IMR-90 (cell line): ENCODE results near the gene SETDB1. TPM values are rescaled to one million over a fixed set of nuclear protein-coding genes. Genes with fewer than 3 reads are reported as not detected.

ENCODE experiments used
- ATAC-seq: fragments of 200-7000 bp; cut with Tn5 transposase; 2 replicates; pipeline ENCODE4 v1.9.1; 2020; ENCODE audit warnings: low read depth, mild to moderate bottlenecking, moderate library complexity
- BruUV-seq: library from RNA; stranded (reverse); fragments of 400-500 nt; replicated peaks from 2 replicates; lab custom pipeline; 2021; lab: Mats Ljungman, UMichigan
- CTCF ChIA-PET: fragments of 300-600 bp; formaldehyde crosslinking; extraction: SDS; loops from one replicate; lab custom pipeline; 2021; ENCODE audit warnings: antibody characterized with exemption; lab: Yijun Ruan, JAX
- POLR2A ChIA-PET: fragments of 300-600 bp; sonication (Branson Sonifier 250); formaldehyde crosslinking; loops from one replicate; lab custom pipeline; 2022; ENCODE audit warnings: antibody characterized with exemption; ENCODE audit not compliant: unreplicated experiment; lab: Charles Lee
- DNase-seq: peaks from one replicate; pipeline ENCODE4 v3.0.0; 2013
- H2AFZ ChIP-seq: replicated peaks from 2 replicates; pipeline ENCODE3; 2013; ENCODE audit warnings: low read length, mild to moderate bottlenecking; ENCODE audit not compliant: poor library complexity
- H2AK5ac ChIP-seq: 2 replicates; pipeline ENCODE4 v1.6.1; 2013; ENCODE audit warnings: low read depth, low read length, inconsistent platforms
- H2AK9ac ChIP-seq: replicated peaks from 2 replicates; pipeline ENCODE3; 2013; ENCODE audit warnings: mild to moderate bottlenecking, low read depth, low read length, moderate library complexity; ENCODE audit not compliant: poor library complexity
- H2BK120ac ChIP-seq: 2 replicates; pipeline ENCODE4 v1.6.1; 2013; ENCODE audit warnings: low read depth, low read length, inconsistent platforms
- H2BK15ac ChIP-seq: 3 replicates; pipeline ENCODE4 v1.6.1; 2013; ENCODE audit warnings: low read depth, low read length, inconsistent platforms
- H2BK20ac ChIP-seq: 2 replicates; pipeline ENCODE4 v1.6.1; 2013; ENCODE audit warnings: low read depth, mild to moderate bottlenecking, inconsistent platforms, low read length, moderate library complexity
- H2BK5ac ChIP-seq: 2 replicates; pipeline ENCODE4 v1.6.1; 2013; ENCODE audit warnings: mild to moderate bottlenecking, low read depth, low read length, inconsistent platforms; ENCODE audit not compliant: poor library complexity, severe bottlenecking
- H3K14ac ChIP-seq: replicated peaks from 2 replicates; pipeline ENCODE4 v1.6.1; 2013; ENCODE audit warnings: low read depth, low read length, inconsistent platforms
- H3K18ac ChIP-seq: 2 replicates; pipeline ENCODE4 v1.6.1; 2013; ENCODE audit warnings: low read depth, low read length, control low read depth
- H3K23ac ChIP-seq: 2 replicates; pipeline ENCODE4 v1.6.1; 2013; ENCODE audit warnings: low read depth, low read length, inconsistent platforms
- H3K27ac ChIP-seq: 2 replicates; pipeline ENCODE4 v1.5.1; 2013; ENCODE audit warnings: mild to moderate bottlenecking, control low read depth, low read length; ENCODE audit not compliant: insufficient read depth
- H3K27me3 ChIP-seq: 2 replicates; pipeline ENCODE4 v1.6.1; 2013; ENCODE audit warnings: low read length; ENCODE audit not compliant: control insufficient read depth, insufficient read depth
- H3K36me3 ChIP-seq: 2 replicates; pipeline ENCODE4 v1.6.1; 2013; ENCODE audit warnings: low read length, mixed read lengths; ENCODE audit not compliant: control insufficient read depth, insufficient read depth
- H3K4ac ChIP-seq: 2 replicates; pipeline ENCODE4 v1.6.1; 2013; ENCODE audit warnings: low read depth, low read length, inconsistent platforms
- H3K4me1 ChIP-seq: 2 replicates; pipeline ENCODE4 v1.6.1; 2013; ENCODE audit warnings: low read length, mixed read lengths; ENCODE audit not compliant: control insufficient read depth, insufficient read depth
- H3K4me2 ChIP-seq: 2 replicates; pipeline ENCODE4 v1.6.1; 2013; ENCODE audit warnings: low read depth, mild to moderate bottlenecking, control low read depth, low read length, moderate library complexity
- H3K4me3 ChIP-seq: 2 replicates; pipeline ENCODE4 v1.5.1; 2013; ENCODE audit warnings: low read depth, mild to moderate bottlenecking, control low read depth, low read length, moderate library complexity; ENCODE audit not compliant: insufficient read depth
- H3K56ac ChIP-seq: 2 replicates; pipeline ENCODE4 v1.6.1; 2013; ENCODE audit warnings: low read length, inconsistent platforms; ENCODE audit not compliant: insufficient read depth; ENCODE audit errors: extremely low read depth
- H3K79me1 ChIP-seq, 2 experiments: 2 replicates each; pipeline ENCODE4 v1.6.1; 2013; ENCODE audit warnings: low read length in 2 of 2, inconsistent platforms in 1 of 2, low read depth in 1 of 2
- H3K9ac ChIP-seq: 2 replicates; pipeline ENCODE4 v1.6.1; 2013; ENCODE audit warnings: low read depth, low read length, control low read depth
- H3K9me1 ChIP-seq: 2 replicates; pipeline ENCODE4 v1.6.1; 2013; ENCODE audit warnings: low read length, inconsistent platforms; ENCODE audit not compliant: insufficient read depth
- H3K9me3 ChIP-seq: 2 replicates; pipeline ENCODE4 v1.6.1; 2013; ENCODE audit warnings: low read length; ENCODE audit not compliant: control insufficient read depth, insufficient read depth
- H4K20me1 ChIP-seq: 2 replicates; pipeline ENCODE4 v1.6.1; 2013; ENCODE audit warnings: low read length, inconsistent platforms; ENCODE audit not compliant: insufficient read depth
- H4K5ac ChIP-seq: 2 replicates; pipeline ENCODE4 v1.6.1; 2013; ENCODE audit warnings: mild to moderate bottlenecking, low read depth, low read length, control low read depth
- H4K8ac ChIP-seq, 2 experiments: 2 replicates each; pipeline ENCODE4 v1.6.1; 2013; ENCODE audit warnings: low read depth in 2 of 2, low read length in 2 of 2, control low read depth in 1 of 2, inconsistent platforms in 1 of 2
- H4K91ac ChIP-seq: 2 replicates; pipeline ENCODE4 v1.6.1; 2013; ENCODE audit warnings: low read depth, low read length, inconsistent platforms; ENCODE audit not compliant: insufficient read depth
- BHLHE40 ChIP-seq: fragments of 150-350 bp; IDR thresholded peaks from 2 replicates; pipeline ENCODE4 v1.6.1; 2016; ENCODE audit warnings: mild to moderate bottlenecking, low read depth, low read length
- CEBPB ChIP-seq: IDR thresholded peaks from 2 replicates; pipeline ENCODE4 v1.6.1; 2012; ENCODE audit warnings: low read depth, low read length, improper control_type of control experiment
- CHD1 ChIP-seq: IDR thresholded peaks from 2 replicates; pipeline ENCODE4 v1.6.1; 2012; ENCODE audit warnings: low read depth, low read length, improper control_type of control experiment
- CTCF ChIP-seq: conservative IDR thresholded peaks from 2 replicates; pipeline ENCODE4 v1.5.1; 2012; ENCODE audit warnings: mild to moderate bottlenecking, low read depth, low read length, improper control_type of control experiment
- FOS ChIP-seq: fragments of 150-350 bp; IDR thresholded peaks from 2 replicates; pipeline ENCODE4 v1.6.1; 2016; ENCODE audit warnings: low read depth, low read length
- MAFK ChIP-seq: IDR thresholded peaks from 2 replicates; pipeline ENCODE4 v1.6.1; 2012; ENCODE audit warnings: low read depth, low read length, improper control_type of control experiment
- MAZ ChIP-seq: IDR thresholded peaks from 2 replicates; pipeline ENCODE4 v1.6.1; 2012; ENCODE audit warnings: low read depth, mild to moderate bottlenecking, low read length, improper control_type of control experiment, moderate library complexity, borderline replicate concordance
- MXI1 ChIP-seq: IDR thresholded peaks from 2 replicates; pipeline ENCODE4 v1.6.1; 2012; ENCODE audit warnings: low read depth, mild to moderate bottlenecking, low read length, moderate library complexity, borderline replicate concordance
- POLR2A ChIP-seq: IDR thresholded peaks from 2 replicates; pipeline ENCODE4 v1.6.1; 2012; ENCODE audit warnings: mild to moderate bottlenecking, low read depth, low read length
- RAD21 ChIP-seq: IDR thresholded peaks from 2 replicates; pipeline ENCODE4 v1.6.1; 2012; ENCODE audit warnings: low read length, improper control_type of control experiment
- RCOR1 ChIP-seq: IDR thresholded peaks from 2 replicates; pipeline ENCODE4 v1.6.1; 2012; ENCODE audit warnings: mild to moderate bottlenecking, low read length, improper control_type of control experiment; ENCODE audit not compliant: insufficient replicate concordance
- RFX5 ChIP-seq: IDR thresholded peaks from 2 replicates; pipeline ENCODE4 v1.8.0; 2012; ENCODE audit warnings: low read depth, mild to moderate bottlenecking, low read length, moderate library complexity
- SMC3 ChIP-seq: fragments of 150-350 bp; IDR thresholded peaks from 2 replicates; pipeline ENCODE4 v1.6.1; 2016; ENCODE audit warnings: low read depth, mild to moderate bottlenecking, antibody characterized with exemption, low read length, moderate library complexity
- USF2 ChIP-seq: fragments of 150-350 bp; IDR thresholded peaks from 2 replicates; pipeline ENCODE4 v1.6.1; 2017; ENCODE audit warnings: mild to moderate bottlenecking, antibody characterized with exemption, low read length, low read depth
- WGBS, 2 experiments: methylation state at CpG; one replicate each; pipeline versions ENCODE4 v1.1.5 to v1.1.7; 2013; ENCODE audit warnings: missing lambda C conversion rate in 2 of 2; ENCODE audit not compliant: insufficient read length in 1 of 2; ENCODE audit errors: extremely low coverage in 2 of 2; 5-methylcytosine and 5-hydroxymethylcytosine counted together
- dilution Hi-C: fragments of 300-500 bp; cut with HindIII; formaldehyde crosslinking; loops from one replicate; pipeline ENCODE4 v1.14.3; 2018; ENCODE audit warnings: low sequenced_read_pairs; ENCODE audit not compliant: unreplicated experiment
- in situ Hi-C: fragments of 300-500 bp; cut with MboI; formaldehyde crosslinking; loops from 3 replicates; pipeline ENCODE4 v1.14.3; 2019; ENCODE audit warnings: low sequenced_read_pairs, inconsistent platforms, mixed read lengths
- intact Hi-C: fragments of 100-400 bp; cut with micrococcal nuclease; formaldehyde crosslinking; loops from 2 replicates; pipeline ENCODE4 v1.10.0; 2022
- polyA plus RNA-seq, 3 experiments: library from polyadenylated mRNA; depleted of rRNA; stranded (reverse); fragments of >200 nt; gene quantifications; 2 replicates each; pipeline ENCODE4 v1.2.3, GENCODE V29; 2012; ENCODE audit warnings: low replicate concordance in 1 of 3
- total RNA-seq: library from RNA; depleted of rRNA; stranded (reverse); fragments of >200 nt; gene quantifications from 2 replicates; pipeline ENCODE4 v1.2.3, GENCODE V29; 2012

The SETDB1 gene
- total and polyA plus RNA-seq, 2 of the 4 experiments (the other 2 are of a cell fraction): 18.7 to 22.9 TPM

GRCh38 chr1:150881331-150882070, 44.7 kb upstream of the SETDB1 start:
- Histone ChIP-seq H2BK15ac (peak overlapping the region; percentile 89), H3K9ac (no peak overlapping the region; the same call in 1 of the 2 replicates), H3K14ac (peak overlapping the region; percentile 70), H3K4me1 (peaks cover 11% of the 10 kb centered on the region), H2BK20ac (peak overlapping the region; percentile 51; the same call in 1 of the 2 replicates), H3K79me1 (peaks cover 0 to 3% of the 10 kb centered on the region in 2 experiments; a peak in 1 of 4 replicates), H2BK120ac (peak overlapping the region; percentile 81), H2AK9ac (peak overlapping the region; percentile 35), H4K91ac (peak overlapping the region; percentile 41), H3K9me3 (no peaks in the 10 kb centered on the region), H2AK5ac (peak overlapping the region; percentile 95), H3K4me2 (peak overlapping the region; percentile 64; the same call in 1 of the 2 replicates), H3K27me3 (no peaks in the 10 kb centered on the region), H2AFZ (peak overlapping the region; percentile 23), H3K4ac (peak overlapping the region; percentile 75), H4K20me1 (no peaks in the 10 kb centered on the region), H3K9me1 (no peaks in the 10 kb centered on the region), H3K27ac (peak overlapping the region; percentile 97; the same call in 1 of the 2 replicates), H4K5ac (peak overlapping the region; percentile 96), H3K4me3 (no peak overlapping the region), H3K56ac (peak overlapping the region; percentile 9; the same call in 1 of the 2 replicates), H3K23ac (peak overlapping the region; percentile 28; the same call in 1 of the 2 replicates), H4K8ac (peak overlapping the region; percentile 48 to 57), H3K36me3 (no peaks in the 10 kb centered on the region), H2BK5ac (peak overlapping the region; percentile 95), H3K18ac (peak overlapping the region; percentile 92)
- no CpG with 5 or more reads among the region's 2 CpGs for WGBS, 2 experiments
- dilution Hi-C loops: no loop called here
- ATAC-seq (peak; percentile 84), DNase-seq (peak; percentile 97)
- POLR2A ChIA-PET: no interaction called here
- intact Hi-C loops: no loop called here
- no TSS peak for BruUV-seq
- in situ Hi-C loops: no loop called here
- CTCF ChIA-PET: interaction anchor here (1.1 kb wide), 1 partner anchor 41 kb away, joined by 3 read pairs; no protein-coding TSS in a partner anchor
- TF ChIP-seq FOS (peak; percentile 81), MAZ (peak; percentile 37; the same call in 1 of the 2 replicates), SMC3 (peak; percentile 10; the same call in 1 of the 2 replicates), RAD21 (no peak), RCOR1 (no peak), USF2 (no peak), POLR2A (no peak), CEBPB (peak; percentile 99), MXI1 (no peak), RFX5 (no peak), CTCF (no peak), MAFK (no peak), CHD1 (no peak), BHLHE40 (0 out of 2 replicates have a peak, but pooled peaks have one; percentile 9)
